Measurements from ENCODE around the gene TAF9. TPM values are rescaled to one million over a fixed set of nuclear protein-coding genes. Genes with fewer than 3 reads are reported as not detected.

The TAF9 gene
- total and polyA plus RNA-seq, 2 experiments from 2014 or later, result 65.1 to 146 TPM

GRCh38 chr5:69331528-69332445, 37.5 kb downstream of the TAF9 start:
- H4K20me1 ChIP-seq (replicated peaks; ENCODE audit: insufficient read depth), result no peaks in the 10 kb centered on the region
- 0 out of 2 replicates have a peak, but pooled peaks cover 5% of the 10 kb centered on the region for H3K9me2 ChIP-seq (ENCODE audit: insufficient read depth)
- H3K9me3 Mint-ChIP-seq, result peaks cover 4% of the 10 kb centered on the region; the same call in 2 of the 3 replicates
- H3K4me3 ChIP-seq, result peak overlapping the region; percentile 52
- no peaks in the 10 kb centered on the region for H3K79me2 ChIP-seq (replicated peaks; ENCODE audit: insufficient read depth)
- TF ChIP-seq CTCF (conservative IDR thresholded peaks at IDR 0.05; ENCODE audit: low read depth in 2 of 2), result no peak
- no peak for TF ChIP-seq ZNF114 (CRISPR knock-in tag; IDR thresholded peaks at IDR 0.05)
- TF ChIP-seq EZH2phosphoT487 (IDR thresholded peaks at IDR 0.05; ENCODE audit: unreplicated experiment), result no peak
- no peak for TF ChIP-seq ETS1 (IDR thresholded peaks at IDR 0.05)
- TF ChIP-seq ZNF462 (CRISPR knock-in tag; IDR thresholded peaks at IDR 0.05), result no peak
- TF ChIP-seq REST (IDR thresholded peaks at IDR 0.05; ENCODE audit: unreplicated experiment), result no peak
- no peak for TF ChIP-seq JUNB (IDR thresholded peaks at IDR 0.05; ENCODE audit: unreplicated experiment)
- no peak for TF ChIP-seq EZH2 (IDR thresholded peaks at IDR 0.05; ENCODE audit: low read depth, unreplicated experiment)
- TF ChIP-seq CREB1 (CRISPR knock-in tag; IDR thresholded peaks at IDR 0.05; ENCODE audit: low read depth), result no peak
- no peak for TF ChIP-seq POLR2AphosphoS5 (IDR thresholded peaks at IDR 0.05; ENCODE audit: low read depth)
- TF ChIP-seq NANOG (IDR thresholded peaks at IDR 0.05; ENCODE audit: borderline replicate concordance), result no peak
- TF ChIP-seq STAT1 (IDR thresholded peaks at IDR 0.05; ENCODE audit: unreplicated experiment), result no peak
- no peak for TF ChIP-seq ZNF331 (CRISPR knock-in tag; IDR thresholded peaks at IDR 0.05; ENCODE audit: low read depth)
- no peaks in the 10 kb centered on the region for H3F3A ChIP-seq (replicated peaks; ENCODE audit: low read depth)
- peaks cover 4% of the 10 kb centered on the region; the same call in 1 of the 2 replicates for H3K4me1 ChIP-seq (ENCODE audit: insufficient read depth)
- peak overlapping the region; percentile 56; the same call in 1 of the 2 replicates for H2AFZ ChIP-seq
- no peaks in the 10 kb centered on the region for H3K36me3 ChIP-seq (ENCODE audit: insufficient read depth)
- peak overlapping the region; percentile 69 for H3K4me2 ChIP-seq
- H3K27ac Mint-ChIP-seq, result no peak overlapping the region
- H3K27me3 Mint-ChIP-seq (ENCODE audit: insufficient read depth, low read depth, poor library complexity), result peaks cover 10% of the 10 kb centered on the region
- peak; percentile 30 for DNase-seq (ENCODE audit: low spot score)
- peaks cover 11% of the 10 kb centered on the region; the same call in 2 of the 3 replicates for H3K4me1 Mint-ChIP-seq
- H3K36me3 Mint-ChIP-seq (ENCODE audit: low read depth), result peaks cover 3% of the 10 kb centered on the region; the same call in 1 of the 3 replicates
- H3K27me3 ChIP-seq (ENCODE audit: insufficient read depth), result no peaks in the 10 kb centered on the region
- H3K4me3 Mint-ChIP-seq, result peak overlapping the region; percentile 84
- ATAC-seq, result peak; percentile 26
- no peak overlapping the region for H3K27ac ChIP-seq (ENCODE audit: low read depth)

Measured in GM23338 (cell line).